PC-9 (cell line): ENCODE measurements around the gene NDUFAF4.

Source experiments
- EZH2 ChIP-seq: fragments of 200-600 bp; sonication (generic); IDR thresholded peaks from 2 replicates; pipeline ENCODE4 v1.8.0; 2017; ENCODE audit warnings: antibody characterized with exemption, low read depth
- TF ChIP-seq, protein P1 (sequence below): fragments of 200-600 bp; sonication (generic); conservative IDR thresholded peaks from 2 replicates; pipeline ENCODE4 v1.6.1; 2017; ENCODE audit warnings: mixed run types, antibody characterized with exemption, mild to moderate bottlenecking, moderate library complexity

- TF ChIP-seq, protein P1, sequence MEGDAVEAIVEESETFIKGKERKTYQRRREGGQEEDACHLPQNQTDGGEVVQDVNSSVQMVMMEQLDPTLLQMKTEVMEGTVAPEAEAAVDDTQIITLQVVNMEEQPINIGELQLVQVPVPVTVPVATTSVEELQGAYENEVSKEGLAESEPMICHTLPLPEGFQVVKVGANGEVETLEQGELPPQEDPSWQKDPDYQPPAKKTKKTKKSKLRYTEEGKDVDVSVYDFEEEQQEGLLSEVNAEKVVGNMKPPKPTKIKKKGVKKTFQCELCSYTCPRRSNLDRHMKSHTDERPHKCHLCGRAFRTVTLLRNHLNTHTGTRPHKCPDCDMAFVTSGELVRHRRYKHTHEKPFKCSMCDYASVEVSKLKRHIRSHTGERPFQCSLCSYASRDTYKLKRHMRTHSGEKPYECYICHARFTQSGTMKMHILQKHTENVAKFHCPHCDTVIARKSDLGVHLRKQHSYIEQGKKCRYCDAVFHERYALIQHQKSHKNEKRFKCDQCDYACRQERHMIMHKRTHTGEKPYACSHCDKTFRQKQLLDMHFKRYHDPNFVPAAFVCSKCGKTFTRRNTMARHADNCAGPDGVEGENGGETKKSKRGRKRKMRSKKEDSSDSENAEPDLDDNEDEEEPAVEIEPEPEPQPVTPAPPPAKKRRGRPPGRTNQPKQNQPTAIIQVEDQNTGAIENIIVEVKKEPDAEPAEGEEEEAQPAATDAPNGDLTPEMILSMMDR = no peak
- TF ChIP-seq EZH2 = no peak
These were observed 40.8 kb downstream of the NDUFAF4 start for GRCh38 chr6:96856856-96857255.
